Cardiac fibroblast (primary cell): Measurements from ENCODE around the gene DIAPH1.
A peak's percentile ranks its signal among the peaks of the same experiment; 100 is the strongest.

ENCODE experiments used
- DNase-seq, 2 donors: peaks; one replicate each; pipeline versions ENCODE4 v3.0.0 to v3.0.0-alpha.2; 2010; ENCODE audit warnings: low read depth in 2 of 2
- H3K4me3 ChIP-seq, 2 donors: replicated peaks in 1 of 2; 1 replicate in 1 of 2; 2 replicates in 1 of 2; pipeline ENCODE4 v1.5.1; 2011; ENCODE audit warnings: low read depth in 2 of 2, low read length in 2 of 2, mild to moderate bottlenecking in 2 of 2, moderate library complexity in 1 of 2
- TF ChIP-seq, protein P1 (sequence below): IDR thresholded peaks from one replicate; pipeline ENCODE4 v1.5.1; 2011; ENCODE audit warnings: low read depth, mild to moderate bottlenecking, low read length, inconsistent platforms

Gene DIAPH1

DNA sequence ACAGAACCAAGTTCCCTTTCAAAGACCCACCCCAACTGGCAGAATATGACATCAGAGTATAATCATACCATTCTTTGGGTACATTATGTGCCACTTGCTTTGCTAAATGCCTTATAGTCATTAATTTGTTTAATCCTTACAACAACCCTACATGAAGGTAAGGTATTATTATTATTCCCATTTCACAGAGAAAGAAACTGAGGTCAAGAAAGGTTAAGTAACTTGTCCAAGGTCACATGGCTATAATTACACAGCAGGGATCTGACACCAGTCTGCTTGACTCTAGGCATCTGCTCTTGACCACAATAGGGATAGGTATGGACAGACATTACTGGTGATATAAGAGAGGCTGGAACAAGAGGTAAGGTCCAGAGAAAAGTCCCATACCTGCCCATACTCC is 31.2 kb upstream of the DIAPH1 start:
- H3K4me3 ChIP-seq: no peak overlapping the region
- TF ChIP-seq, protein P1, sequence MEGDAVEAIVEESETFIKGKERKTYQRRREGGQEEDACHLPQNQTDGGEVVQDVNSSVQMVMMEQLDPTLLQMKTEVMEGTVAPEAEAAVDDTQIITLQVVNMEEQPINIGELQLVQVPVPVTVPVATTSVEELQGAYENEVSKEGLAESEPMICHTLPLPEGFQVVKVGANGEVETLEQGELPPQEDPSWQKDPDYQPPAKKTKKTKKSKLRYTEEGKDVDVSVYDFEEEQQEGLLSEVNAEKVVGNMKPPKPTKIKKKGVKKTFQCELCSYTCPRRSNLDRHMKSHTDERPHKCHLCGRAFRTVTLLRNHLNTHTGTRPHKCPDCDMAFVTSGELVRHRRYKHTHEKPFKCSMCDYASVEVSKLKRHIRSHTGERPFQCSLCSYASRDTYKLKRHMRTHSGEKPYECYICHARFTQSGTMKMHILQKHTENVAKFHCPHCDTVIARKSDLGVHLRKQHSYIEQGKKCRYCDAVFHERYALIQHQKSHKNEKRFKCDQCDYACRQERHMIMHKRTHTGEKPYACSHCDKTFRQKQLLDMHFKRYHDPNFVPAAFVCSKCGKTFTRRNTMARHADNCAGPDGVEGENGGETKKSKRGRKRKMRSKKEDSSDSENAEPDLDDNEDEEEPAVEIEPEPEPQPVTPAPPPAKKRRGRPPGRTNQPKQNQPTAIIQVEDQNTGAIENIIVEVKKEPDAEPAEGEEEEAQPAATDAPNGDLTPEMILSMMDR: no peak
- no peak for DNase-seq

- TF ChIP-seq, protein P1: no peak
- no peak overlapping the region for H3K4me3 ChIP-seq
- DNase-seq: no peak
These were observed 30.4 kb upstream of the DIAPH1 start for GRCh38 chr5:141649056-141649688.

DNA sequence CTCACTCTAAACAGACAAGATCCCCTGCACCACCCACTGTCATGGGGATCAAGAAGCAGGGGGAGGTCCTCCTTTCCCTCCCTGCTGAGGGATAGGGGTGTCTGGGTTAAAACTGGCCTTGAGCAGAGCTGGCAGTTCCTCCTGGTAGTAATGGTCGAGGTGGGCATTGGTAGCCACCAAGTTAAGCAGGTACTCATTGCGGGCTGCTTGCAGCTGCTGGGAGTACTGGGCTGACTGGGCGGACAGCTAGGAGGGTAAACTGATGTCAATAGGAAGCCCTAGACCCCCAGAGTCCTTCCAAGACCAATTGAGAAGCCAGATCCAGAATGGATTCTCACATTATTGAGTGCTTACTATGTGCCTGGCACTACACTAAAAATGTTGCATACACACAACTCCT is 29.1 kb upstream of the DIAPH1 start:
- DNase-seq: no peak
- no peak overlapping the region for H3K4me3 ChIP-seq
- TF ChIP-seq, protein P1: no peak

DNA sequence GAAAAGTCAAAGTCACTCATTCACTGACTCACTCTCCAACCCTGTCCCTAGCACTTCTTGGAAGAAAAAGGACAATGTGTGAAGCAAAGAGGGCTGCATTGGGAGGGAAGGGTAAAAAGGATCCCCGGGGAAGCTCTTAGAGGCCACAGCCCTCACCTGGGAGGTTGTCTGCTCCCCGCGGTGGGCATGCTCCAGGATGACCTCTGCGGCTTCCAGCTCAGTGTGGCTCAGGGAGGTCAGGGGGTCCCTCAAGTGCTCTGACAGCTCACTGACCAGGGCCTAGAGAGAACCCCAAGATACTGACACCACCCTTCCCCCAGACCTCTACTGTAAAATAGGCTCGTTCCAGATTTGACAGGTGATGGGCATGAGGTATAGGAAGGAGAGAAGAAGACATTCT is 28.4 kb upstream of the DIAPH1 start:
- TF ChIP-seq, protein P1: no peak
- H3K4me3 ChIP-seq: no peak overlapping the region
- no peak for DNase-seq

DNA sequence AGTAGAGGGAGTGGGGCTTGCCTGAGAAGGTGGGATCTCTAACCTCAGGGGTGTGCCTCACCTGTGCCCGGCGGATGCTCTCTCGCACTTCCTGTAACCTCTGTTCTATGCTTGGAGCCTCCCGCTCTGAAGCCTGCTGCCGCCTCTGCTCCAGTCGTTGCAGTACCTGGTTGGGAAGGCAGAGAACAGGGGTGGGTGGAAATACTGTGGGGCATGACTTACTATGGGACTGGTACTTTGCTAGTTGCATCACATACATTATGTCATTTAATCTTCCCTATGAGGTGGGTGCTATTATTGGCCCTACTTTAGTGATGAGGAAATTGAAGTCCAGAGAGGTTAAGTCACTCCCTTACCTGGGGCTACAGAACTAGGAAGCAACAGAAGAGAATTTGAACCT is 27.2 kb upstream of the DIAPH1 start:
- no peak for DNase-seq
- TF ChIP-seq, protein P1: no peak

GRCh38 chr5:141641634-141642267 is 23.0 kb upstream of the DIAPH1 start:
- DNase-seq: peak; percentile 54 to 75
- TF ChIP-seq, protein P1: peak; percentile 43
- H3K4me3 ChIP-seq: no peak overlapping the region

More for the DNA sequence above, 27.2 kb upstream of the DIAPH1 start:
- no peak overlapping the region for H3K4me3 ChIP-seq
